Liver (tissue), 9 donors: Measurements from ENCODE around the gene KRTAP10-2. TPM values are rescaled to one million over a fixed set of nuclear protein-coding genes. Genes with fewer than 3 reads are reported as not detected.

Experiments used
- DNase-seq: peaks from one replicate; pipeline ENCODE4 v3.0.0-alpha.2; 2017; ENCODE audit warnings: low spot score
- H3K27ac ChIP-seq, 2 donors: one replicate each; pipeline ENCODE4 v1.7.0; 2013; ENCODE audit warnings: inconsistent platforms in 2 of 2, low read length in 2 of 2, control low read depth in 1 of 2, low read depth in 1 of 2, mild to moderate bottlenecking in 1 of 2
- H3K27me3 ChIP-seq, 4 donors: one replicate each; pipeline versions ENCODE4 v1.6.1 to v1.7.0; 2013; ENCODE audit warnings: low read length in 3 of 4, inconsistent platforms in 1 of 4, mild to moderate bottlenecking in 1 of 4, moderate library complexity in 1 of 4; ENCODE audit not compliant: control insufficient read depth in 4 of 4, insufficient read depth in 4 of 4
- H3K36me3 ChIP-seq, 4 donors: one replicate each; pipeline versions ENCODE4 v1.6.1 to v1.7.0; 2013; ENCODE audit warnings: low read length in 3 of 4, mild to moderate bottlenecking in 3 of 4, low read depth in 1 of 4, moderate library complexity in 1 of 4; ENCODE audit not compliant: control insufficient read depth in 4 of 4, insufficient read depth in 3 of 4
- H3K4me1 ChIP-seq, 4 donors: one replicate each; pipeline versions ENCODE4 v1.6.1 to v1.7.0; 2013; ENCODE audit warnings: low read length in 3 of 4, mild to moderate bottlenecking in 3 of 4, moderate library complexity in 1 of 4; ENCODE audit not compliant: control insufficient read depth in 4 of 4, insufficient read depth in 4 of 4
- H3K4me3 ChIP-seq, 3 donors: one replicate each; pipeline versions ENCODE4 v1.6.1 to v1.7.0; 2013; ENCODE audit warnings: low read length in 3 of 3, control low read depth in 1 of 3, low read depth in 1 of 3, mild to moderate bottlenecking in 1 of 3
- H3K9ac ChIP-seq, 2 donors: one replicate each; pipeline ENCODE4 v1.7.0; 2013; ENCODE audit warnings: low read length in 2 of 2, mild to moderate bottlenecking in 2 of 2, moderate library complexity in 2 of 2, control low read depth in 1 of 2, low read depth in 1 of 2
- H3K9me3 ChIP-seq, 4 donors: one replicate each; pipeline versions ENCODE4 v1.6.1 to v1.7.0; 2013; ENCODE audit warnings: low read length in 3 of 4; ENCODE audit not compliant: control insufficient read depth in 4 of 4
- CTCF ChIP-seq: fragments of 150-350 bp; IDR thresholded peaks from 2 replicates; pipeline ENCODE4 v1.5.1; 2017; ENCODE audit warnings: improper control_type of control experiment, low read depth, low read length; ENCODE audit not compliant: missing input control
- EGR1 ChIP-seq, 2 donors: IDR thresholded peaks; 2 replicates each; pipeline ENCODE4 v1.6.1; 2016 to 2018; ENCODE audit warnings: antibody characterized with exemption in 2 of 2, low read depth in 2 of 2
- GABPA ChIP-seq, 2 donors: IDR thresholded peaks in 1 of 2; conservative IDR thresholded peaks in 1 of 2; 2 replicates each; pipeline ENCODE4 v1.6.1; 2016; ENCODE audit warnings: antibody characterized with exemption in 2 of 2, mild to moderate bottlenecking in 1 of 2, moderate library complexity in 1 of 2
- HNF4A ChIP-seq, 2 donors: conservative IDR thresholded peaks; 2 replicates each; pipeline ENCODE4 v1.6.1; 2016; ENCODE audit warnings: antibody characterized with exemption in 2 of 2, mild to moderate bottlenecking in 2 of 2
- HNF4G ChIP-seq: IDR thresholded peaks from 2 replicates; pipeline ENCODE4 v1.6.1; 2016; ENCODE audit warnings: antibody characterized with exemption
- JUND ChIP-seq, 2 donors: IDR thresholded peaks; 2 replicates each; pipeline ENCODE4 v1.6.1; 2016; ENCODE audit warnings: antibody characterized with exemption in 2 of 2
- NR2F2 ChIP-seq: IDR thresholded peaks from 2 replicates; pipeline ENCODE4 v1.6.1; 2016; ENCODE audit warnings: antibody characterized with exemption
- RXRA ChIP-seq, 2 donors: IDR thresholded peaks; 2 replicates each; pipeline ENCODE4 v1.6.1; 2017 to 2018; ENCODE audit warnings: antibody characterized with exemption in 2 of 2, mild to moderate bottlenecking in 1 of 2
- SP1 ChIP-seq: IDR thresholded peaks from 2 replicates; pipeline ENCODE4 v1.6.1; 2018; ENCODE audit warnings: antibody characterized with exemption, mild to moderate bottlenecking
- YY1 ChIP-seq: IDR thresholded peaks from 2 replicates; pipeline ENCODE4 v1.6.1; 2016; ENCODE audit warnings: antibody characterized with exemption, mild to moderate bottlenecking
- ZBTB33 ChIP-seq: IDR thresholded peaks from 2 replicates; pipeline ENCODE4 v1.6.1; 2016; ENCODE audit warnings: antibody characterized with exemption
- WGBS: extraction: QIAGEN DNeasy Blood & Tissue Kit; methylation state at CpG from one replicate; pipeline ENCODE4 v1.1.7; 2013; 5-methylcytosine and 5-hydroxymethylcytosine counted together
- polyA plus RNA-seq, 2 donors: library from polyadenylated mRNA; stranded (reverse) in 1 of 2; unstranded in 1 of 2; fragments of 200-250 nt in 1 of 2; fragments of >200 nt in 1 of 2; fragmentation: Nextera tagmentation in 1 of 2; extraction: Ambion mirVana in 1 of 2; gene quantifications; one replicate each; pipeline versions ENCODE4 v1.2.1 to v1.2.3, GENCODE V29; 2013 to 2015
- total RNA-seq, 2 donors: library from RNA; depleted of rRNA; stranded (reverse); fragments of >200 nt; gene quantifications; one replicate each; pipeline ENCODE4 v1.2.3, GENCODE V29; 2014
- TF ChIP-seq, protein P1 (sequence below): IDR thresholded peaks from 2 replicates; pipeline ENCODE4 v1.6.1; 2016; ENCODE audit warnings: antibody characterized with exemption
- TF ChIP-seq, protein P2 (sequence below): IDR thresholded peaks from 2 replicates; pipeline ENCODE4 v1.6.1; 2016; ENCODE audit warnings: antibody characterized with exemption, mild to moderate bottlenecking
- TF ChIP-seq, protein P3 (sequence below): IDR thresholded peaks from 2 replicates; pipeline ENCODE4 v1.6.1; 2016; ENCODE audit warnings: antibody characterized with exemption
- donor health status: healthy.
- donor health status: healthy.
- donor health status: healthy.
- donor health status: healthy.
- donor health status: healthy.

KRTAP10-2 gene
- total and polyA plus RNA-seq, 4 donors, result not detected

- TF ChIP-seq ZBTB33, result no peak
- no peak for TF ChIP-seq NR2F2
- no peak for TF ChIP-seq HNF4A (conservative IDR thresholded peaks at IDR 0.05)
- TF ChIP-seq GABPA (IDR thresholded peaks at IDR 0.05 in 1 of 2, conservative IDR thresholded peaks at IDR 0.05 in 1 of 2), result no peak
- TF ChIP-seq HNF4G, result no peak
Measured at GRCh38 chr21:44527983-44528633, 23.2 kb downstream of the KRTAP10-2 start (continued).

GRCh38 chr21:44527156-44527982, 23.9 kb downstream of the KRTAP10-2 start:
- H3K4me1 ChIP-seq, result no peaks in the 10 kb centered on the region
- H3K27ac ChIP-seq, result no peak overlapping the region
- TF ChIP-seq, protein P1, sequence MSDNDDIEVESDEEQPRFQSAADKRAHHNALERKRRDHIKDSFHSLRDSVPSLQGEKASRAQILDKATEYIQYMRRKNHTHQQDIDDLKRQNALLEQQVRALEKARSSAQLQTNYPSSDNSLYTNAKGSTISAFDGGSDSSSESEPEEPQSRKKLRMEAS, result no peak
- TF ChIP-seq NR2F2 (no peak), JUND (IDR thresholded peaks at IDR 0.05) (no peak), EGR1 (IDR thresholded peaks at IDR 0.05; ENCODE audit: low read depth in 2 of 2) (no peak), HNF4A (conservative IDR thresholded peaks at IDR 0.05) (no peak), CTCF (no peak), SP1 (no peak), YY1 (no peak), RXRA (IDR thresholded peaks at IDR 0.05) (no peak), ZBTB33 (no peak), HNF4G (no peak), GABPA (IDR thresholded peaks at IDR 0.05 in 1 of 2, conservative IDR thresholded peaks at IDR 0.05 in 1 of 2) (no peak)
- TF ChIP-seq, protein P2, sequence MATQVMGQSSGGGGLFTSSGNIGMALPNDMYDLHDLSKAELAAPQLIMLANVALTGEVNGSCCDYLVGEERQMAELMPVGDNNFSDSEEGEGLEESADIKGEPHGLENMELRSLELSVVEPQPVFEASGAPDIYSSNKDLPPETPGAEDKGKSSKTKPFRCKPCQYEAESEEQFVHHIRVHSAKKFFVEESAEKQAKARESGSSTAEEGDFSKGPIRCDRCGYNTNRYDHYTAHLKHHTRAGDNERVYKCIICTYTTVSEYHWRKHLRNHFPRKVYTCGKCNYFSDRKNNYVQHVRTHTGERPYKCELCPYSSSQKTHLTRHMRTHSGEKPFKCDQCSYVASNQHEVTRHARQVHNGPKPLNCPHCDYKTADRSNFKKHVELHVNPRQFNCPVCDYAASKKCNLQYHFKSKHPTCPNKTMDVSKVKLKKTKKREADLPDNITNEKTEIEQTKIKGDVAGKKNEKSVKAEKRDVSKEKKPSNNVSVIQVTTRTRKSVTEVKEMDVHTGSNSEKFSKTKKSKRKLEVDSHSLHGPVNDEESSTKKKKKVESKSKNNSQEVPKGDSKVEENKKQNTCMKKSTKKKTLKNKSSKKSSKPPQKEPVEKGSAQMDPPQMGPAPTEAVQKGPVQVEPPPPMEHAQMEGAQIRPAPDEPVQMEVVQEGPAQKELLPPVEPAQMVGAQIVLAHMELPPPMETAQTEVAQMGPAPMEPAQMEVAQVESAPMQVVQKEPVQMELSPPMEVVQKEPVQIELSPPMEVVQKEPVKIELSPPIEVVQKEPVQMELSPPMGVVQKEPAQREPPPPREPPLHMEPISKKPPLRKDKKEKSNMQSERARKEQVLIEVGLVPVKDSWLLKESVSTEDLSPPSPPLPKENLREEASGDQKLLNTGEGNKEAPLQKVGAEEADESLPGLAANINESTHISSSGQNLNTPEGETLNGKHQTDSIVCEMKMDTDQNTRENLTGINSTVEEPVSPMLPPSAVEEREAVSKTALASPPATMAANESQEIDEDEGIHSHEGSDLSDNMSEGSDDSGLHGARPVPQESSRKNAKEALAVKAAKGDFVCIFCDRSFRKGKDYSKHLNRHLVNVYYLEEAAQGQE, result no peak
- TF ChIP-seq, protein P3, sequence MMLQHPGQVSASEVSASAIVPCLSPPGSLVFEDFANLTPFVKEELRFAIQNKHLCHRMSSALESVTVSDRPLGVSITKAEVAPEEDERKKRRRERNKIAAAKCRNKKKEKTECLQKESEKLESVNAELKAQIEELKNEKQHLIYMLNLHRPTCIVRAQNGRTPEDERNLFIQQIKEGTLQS, result no peak
- no peaks in the 10 kb centered on the region for H3K36me3 ChIP-seq
- no peak overlapping the region for H3K4me3 ChIP-seq
- no peak for DNase-seq
- no peaks in the 10 kb centered on the region for H3K9me3 ChIP-seq
- no peaks in the 10 kb centered on the region for H3K27me3 ChIP-seq
- WGBS, result 91% methylated on average over 37 of the region's 37 CpGs
- H3K9ac ChIP-seq, result no peak overlapping the region
